ENCODE data around the gene MBNL2. TPM values are rescaled to one million over a fixed set of nuclear protein-coding genes. Genes with fewer than 3 reads are reported as not detected.
A peak's percentile ranks its signal among the peaks of the same experiment; 100 is the strongest.

Gene MBNL2
- total RNA-seq, 2 experiments from 2014 or later = 15.8 to 16.1 TPM

- ChIA-PET CTCF (interaction anchor here (0.8 to 2.3 kb wide), 9 partner anchors 14 to 132 kb away, joined by 3 to 14 read pairs (median 3); no protein-coding TSS in a partner anchor), POLR2A (interaction anchor here (0.6 to 4.0 kb wide), 4 partner anchors 10 to 207 kb away, joined by 3 to 14 read pairs (median 4); partner anchors contain the start of gene RAP2A)
- peak overlapping the region; percentile 92 for H3K27ac Mint-ChIP-seq
- intact Hi-C loops (cut with micrococcal nuclease) = loop anchor here (5.0 to 10.0 kb wide), 4 partner anchors 68 to 208 kb away; partner anchors contain the start of gene RAP2A
- DNase-seq = peak; percentile 56
- peak; percentile 64 for ATAC-seq
- peak overlapping the region; percentile 79 for H3K4me3 Mint-ChIP-seq
- no peaks in the 10 kb centered on the region for H3K27me3 Mint-ChIP-seq
- no peak for TF ChIP-seq CTCF (IDR thresholded peaks at IDR 0.05)
- H3K9me3 Mint-ChIP-seq = no peaks in the 10 kb centered on the region
- H3K4me1 Mint-ChIP-seq (ENCODE audit: low read depth) = peaks cover 46% of the 10 kb centered on the region
- peaks cover 7% of the 10 kb centered on the region for H3K36me3 Mint-ChIP-seq (ENCODE audit: low read depth)
Measured at GRCh38 chr13:97226788-97227627, 4.9 kb downstream of the MBNL2 start.

DNA sequence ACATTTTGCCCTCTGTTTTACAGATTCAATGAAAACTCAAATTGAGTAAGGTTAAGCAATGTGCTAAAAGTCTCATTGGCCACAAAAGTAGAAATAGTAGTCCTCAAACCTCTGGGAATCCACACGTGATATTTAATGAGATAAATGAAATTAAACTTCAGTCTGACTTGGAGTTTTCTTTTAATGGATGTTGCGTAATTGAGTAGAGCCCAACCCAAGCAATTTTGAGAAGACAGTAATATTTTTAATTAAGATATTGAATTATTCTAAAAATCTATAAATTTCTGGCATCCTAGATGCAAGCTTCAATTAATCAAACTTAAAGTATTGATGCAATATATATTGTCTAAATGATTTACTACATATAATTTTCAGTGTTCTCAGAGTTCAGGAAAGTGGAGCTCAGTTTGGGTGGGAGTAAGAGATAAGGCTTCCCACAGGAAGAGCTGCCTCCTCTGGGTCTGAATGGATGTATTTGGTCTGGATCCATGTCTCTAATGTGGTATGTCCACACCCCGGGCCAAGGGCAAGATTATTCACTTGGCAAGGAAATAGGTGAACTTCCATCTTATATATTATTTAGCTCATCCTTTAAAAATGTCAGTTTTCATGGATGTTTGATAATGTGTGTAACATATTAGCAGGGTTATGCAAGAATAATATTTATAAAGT, 6.9 kb downstream of the MBNL2 start:
- POLR2A ChIA-PET = interaction anchor here (0.6 kb wide), 1 partner anchor 189 kb away, joined by 4 read pairs; no protein-coding TSS in a partner anchor
- Mint-ChIP-seq H3K27me3 (no peaks in the 10 kb centered on the region), H3K27ac (no peak overlapping the region), H3K9me3 (no peaks in the 10 kb centered on the region), H3K36me3 (ENCODE audit: low read depth) (peaks cover 10% of the 10 kb centered on the region), H3K4me3 (no peak overlapping the region), H3K4me1 (ENCODE audit: low read depth) (peaks cover 55% of the 10 kb centered on the region)
- TF ChIP-seq CTCF (IDR thresholded peaks at IDR 0.05) = no peak
- CTCF ChIA-PET = interaction anchor here (0.9 to 3.5 kb wide), 2 partner anchors 21 to 131 kb away, joined by 3 to 11 read pairs; no protein-coding TSS in a partner anchor
- ATAC-seq (no peak), DNase-seq (no peak)
- intact Hi-C loops (cut with micrococcal nuclease) = loop anchor here (5.0 to 10.0 kb wide), 4 partner anchors 66 to 206 kb away; partner anchors contain the start of gene RAP2A

- H3K27ac Mint-ChIP-seq = no peak overlapping the region
- intact Hi-C loops (cut with micrococcal nuclease) = loop anchor here (5.0 to 10.0 kb wide), 4 partner anchors 65 to 205 kb away; partner anchors contain the start of gene RAP2A
- H3K9me3 Mint-ChIP-seq = no peaks in the 10 kb centered on the region
- ATAC-seq (no peak), DNase-seq (no peak)
- no peaks in the 10 kb centered on the region for H3K27me3 Mint-ChIP-seq
- CTCF ChIA-PET = interaction anchor here (0.9 to 3.5 kb wide), 5 partner anchors 18 to 130 kb away, joined by 3 to 11 read pairs (median 3); no protein-coding TSS in a partner anchor
- H3K4me1 Mint-ChIP-seq (ENCODE audit: low read depth) = peaks cover 53% of the 10 kb centered on the region
- POLR2A ChIA-PET = no interaction called here
- H3K4me3 Mint-ChIP-seq = no peak overlapping the region
- peaks cover 13% of the 10 kb centered on the region for H3K36me3 Mint-ChIP-seq (ENCODE audit: low read depth)
- TF ChIP-seq CTCF (IDR thresholded peaks at IDR 0.05) = no peak
Measured at GRCh38 chr13:97229699-97230098, 7.6 kb downstream of the MBNL2 start.

DNA sequence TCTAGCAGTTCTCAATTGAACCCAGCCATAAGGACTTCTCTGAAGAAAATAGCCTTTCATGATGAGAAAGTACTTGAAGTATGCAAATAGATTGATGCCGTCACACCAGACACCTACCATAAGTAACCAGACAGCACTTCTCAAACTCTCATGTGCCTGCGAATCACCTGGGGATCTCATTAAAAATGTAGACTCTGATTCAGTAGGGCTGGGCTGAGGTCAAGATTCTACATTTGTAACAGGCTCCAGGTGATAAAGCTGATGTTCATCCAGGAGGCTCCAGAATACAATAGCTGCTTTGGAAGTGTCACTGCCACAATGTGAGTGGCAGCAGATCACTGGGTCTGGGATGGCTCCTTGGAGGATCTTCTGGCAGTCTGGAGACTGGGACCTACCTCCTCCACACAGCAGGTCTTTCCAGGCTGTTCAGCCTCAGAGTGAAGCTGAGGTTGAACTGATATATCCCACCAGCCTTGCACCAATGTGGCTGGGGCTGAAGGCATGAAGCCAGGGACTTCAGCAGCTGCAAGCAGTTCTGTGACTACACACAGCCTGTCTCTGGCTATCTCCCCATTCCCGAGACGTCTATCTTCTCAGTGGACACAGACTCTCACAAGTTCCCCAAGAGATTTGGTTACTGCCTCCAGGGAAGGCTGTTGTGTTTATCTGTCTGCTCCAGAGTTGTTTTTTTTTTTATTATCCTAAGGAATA, 9.1 kb downstream of the MBNL2 start:
- ChIA-PET POLR2A (interaction anchor here (1.5 to 1.6 kb wide), 2 partner anchors 9 to 61 kb away, joined by 4 to 5 read pairs; partner anchors contain the start of gene MBNL2), CTCF (interaction anchor here (1.1 to 3.5 kb wide), 4 partner anchors 19 to 121 kb away, joined by 3 to 11 read pairs (median 4); no protein-coding TSS in a partner anchor)
- Mint-ChIP-seq H3K27ac (no peak overlapping the region), H3K27me3 (no peaks in the 10 kb centered on the region), H3K9me3 (no peaks in the 10 kb centered on the region), H3K4me1 (ENCODE audit: low read depth) (peaks cover 42% of the 10 kb centered on the region), H3K4me3 (no peak overlapping the region), H3K36me3 (ENCODE audit: low read depth) (peaks cover 13% of the 10 kb centered on the region)
- intact Hi-C loops (cut with micrococcal nuclease) = no loop called here
- no peak for TF ChIP-seq CTCF (IDR thresholded peaks at IDR 0.05)
- no peak for DNase-seq
- no peak for ATAC-seq
